Measurements from ENCODE around the gene KCNK10. TPM values are rescaled to one million over a fixed set of nuclear protein-coding genes. Genes with fewer than 3 reads are reported as not detected.
A peak's percentile ranks its signal among the peaks of the same experiment; 100 is the strongest.

Gene KCNK10
- total RNA-seq, 4 donors from 2014 or later, result 0.17 TPM; not detected in 3

GRCh38 chr14:88326352-88327103, 3.5 kb upstream of the KCNK10 start:
- Histone ChIP-seq H3K36me3 (no peaks in the 10 kb centered on the region), H3K27ac (replicated peaks in 1 of 4) (no peak overlapping the region), H3K9me3 (no peaks in the 10 kb centered on the region), H3K4me1 (peaks cover 7 to 32% (median 24%) of the 10 kb centered on the region in 4 donors), H3K4me3 (no peak overlapping the region), H3K27me3 (peaks cover 0 to 70% (median 23%) of the 10 kb centered on the region in 4 donors)
- intact Hi-C loops (cut with DNase I), result no loop called here
- TF ChIP-seq, protein P1, sequence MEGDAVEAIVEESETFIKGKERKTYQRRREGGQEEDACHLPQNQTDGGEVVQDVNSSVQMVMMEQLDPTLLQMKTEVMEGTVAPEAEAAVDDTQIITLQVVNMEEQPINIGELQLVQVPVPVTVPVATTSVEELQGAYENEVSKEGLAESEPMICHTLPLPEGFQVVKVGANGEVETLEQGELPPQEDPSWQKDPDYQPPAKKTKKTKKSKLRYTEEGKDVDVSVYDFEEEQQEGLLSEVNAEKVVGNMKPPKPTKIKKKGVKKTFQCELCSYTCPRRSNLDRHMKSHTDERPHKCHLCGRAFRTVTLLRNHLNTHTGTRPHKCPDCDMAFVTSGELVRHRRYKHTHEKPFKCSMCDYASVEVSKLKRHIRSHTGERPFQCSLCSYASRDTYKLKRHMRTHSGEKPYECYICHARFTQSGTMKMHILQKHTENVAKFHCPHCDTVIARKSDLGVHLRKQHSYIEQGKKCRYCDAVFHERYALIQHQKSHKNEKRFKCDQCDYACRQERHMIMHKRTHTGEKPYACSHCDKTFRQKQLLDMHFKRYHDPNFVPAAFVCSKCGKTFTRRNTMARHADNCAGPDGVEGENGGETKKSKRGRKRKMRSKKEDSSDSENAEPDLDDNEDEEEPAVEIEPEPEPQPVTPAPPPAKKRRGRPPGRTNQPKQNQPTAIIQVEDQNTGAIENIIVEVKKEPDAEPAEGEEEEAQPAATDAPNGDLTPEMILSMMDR (IDR thresholded peaks at IDR 0.05), result no peak
- TF ChIP-seq POLR2A (IDR thresholded peaks at IDR 0.05; ENCODE audit: low read depth), result no peak
- TF ChIP-seq POLR2AphosphoS5 (IDR thresholded peaks at IDR 0.05), result no peak
- TF ChIP-seq EP300 (IDR thresholded peaks at IDR 0.05), result no peak
- peak; percentile 42 for DNase-seq (ENCODE audit: extremely low spot score)
- WGBS, result 2% methylated on average over 20 of the region's 37 CpGs

GRCh38 chr14:88325883-88326282, 2.8 kb upstream of the KCNK10 start:
- H3K27me3 ChIP-seq, result peaks cover 0 to 76% (median 23%) of the 10 kb centered on the region in 4 donors
- TF ChIP-seq, protein P1 (IDR thresholded peaks at IDR 0.05), result no peak
- no peak for TF ChIP-seq EP300 (IDR thresholded peaks at IDR 0.05)
- TF ChIP-seq POLR2AphosphoS5 (IDR thresholded peaks at IDR 0.05), result no peak
- TF ChIP-seq POLR2A (IDR thresholded peaks at IDR 0.05; ENCODE audit: low read depth), result no peak

DNA sequence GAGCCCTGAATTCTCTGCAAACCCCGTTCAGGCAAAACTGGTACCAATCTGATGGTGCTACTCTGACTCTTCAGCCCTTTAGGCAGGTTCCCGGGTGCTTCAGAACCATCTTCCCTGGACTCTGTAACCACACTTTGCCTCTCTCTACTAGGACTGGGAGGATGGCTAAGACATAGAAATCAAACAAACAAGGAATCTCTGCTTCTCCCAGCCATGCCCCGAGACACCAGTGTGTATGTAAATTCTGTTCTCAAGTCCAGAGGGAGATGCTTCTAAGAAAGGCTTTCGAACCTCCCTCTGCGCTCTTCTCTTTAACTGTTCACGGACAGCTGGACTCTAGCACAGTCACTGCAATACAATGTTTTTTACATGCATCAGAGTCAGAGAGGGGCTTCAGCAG, 1.9 kb upstream of the KCNK10 start:
- H3K9me3 ChIP-seq, result no peaks in the 10 kb centered on the region
- no peak overlapping the region for H3K4me3 ChIP-seq
- DNase-seq (ENCODE audit: extremely low spot score), result no peak
- H3K27ac ChIP-seq (replicated peaks in 1 of 4), result no peak overlapping the region
- H3K36me3 ChIP-seq, result no peaks in the 10 kb centered on the region
- 51% methylated on average over 6 of the region's 6 CpGs for WGBS
- TF ChIP-seq POLR2A (IDR thresholded peaks at IDR 0.05; ENCODE audit: low read depth), result no peak
- TF ChIP-seq EP300 (IDR thresholded peaks at IDR 0.05), result no peak
- TF ChIP-seq, protein P1 (IDR thresholded peaks at IDR 0.05), result no peak
- no peak for TF ChIP-seq POLR2AphosphoS5 (IDR thresholded peaks at IDR 0.05)
- H3K27me3 ChIP-seq, result peaks cover 0 to 83% (median 23%) of the 10 kb centered on the region in 4 donors
- peaks cover 7 to 32% (median 24%) of the 10 kb centered on the region in 4 donors for H3K4me1 ChIP-seq
- intact Hi-C loops (cut with DNase I), result no loop called here

More at GRCh38 chr14:88325883-88326282, 2.8 kb upstream of the KCNK10 start:
- peak; percentile 90 for DNase-seq (ENCODE audit: extremely low spot score)
- no peaks in the 10 kb centered on the region for H3K9me3 ChIP-seq
- WGBS, result 14% methylated on average over 5 of the region's 5 CpGs
- H3K4me3 ChIP-seq, result no peak overlapping the region
- H3K27ac ChIP-seq (replicated peaks in 1 of 4), result no peak overlapping the region
- intact Hi-C loops (cut with DNase I), result no loop called here
- no peaks in the 10 kb centered on the region for H3K36me3 ChIP-seq
- peaks cover 7 to 32% (median 24%) of the 10 kb centered on the region in 4 donors for H3K4me1 ChIP-seq

DNA sequence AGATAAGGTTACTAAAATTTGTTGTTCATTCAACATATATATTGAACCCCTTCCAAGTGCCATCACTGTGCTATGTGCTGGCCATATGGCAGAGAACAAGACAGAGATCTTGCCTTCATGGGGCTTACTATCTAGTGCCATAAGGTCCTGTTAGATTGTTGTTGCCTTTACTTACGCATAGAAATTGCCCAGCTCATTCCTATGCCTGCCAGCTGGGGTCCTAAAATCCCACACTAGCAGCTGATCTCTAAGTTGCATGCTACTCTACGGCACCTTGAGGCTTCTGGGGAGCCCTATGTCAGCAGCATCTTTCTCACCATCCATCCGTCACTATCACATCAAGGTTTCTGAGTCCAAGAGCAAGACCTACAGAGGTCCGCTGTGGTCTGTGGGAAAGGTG, 1.4 kb upstream of the KCNK10 start:
- intact Hi-C loops (cut with DNase I), result no loop called here
- Histone ChIP-seq H3K27me3 (peaks cover 0 to 86% (median 23%) of the 10 kb centered on the region in 4 donors), H3K27ac (replicated peaks in 1 of 4) (no peak overlapping the region), H3K36me3 (no peaks in the 10 kb centered on the region), H3K9me3 (no peaks in the 10 kb centered on the region), H3K4me3 (no peak overlapping the region), H3K4me1 (peaks cover 7 to 32% (median 24%) of the 10 kb centered on the region in 4 donors)
- no peak for TF ChIP-seq POLR2AphosphoS5 (IDR thresholded peaks at IDR 0.05)
- TF ChIP-seq POLR2A (IDR thresholded peaks at IDR 0.05; ENCODE audit: low read depth), result no peak
- TF ChIP-seq, protein P1 (IDR thresholded peaks at IDR 0.05), result no peak
- no peak for TF ChIP-seq EP300 (IDR thresholded peaks at IDR 0.05)
- 66% methylated on average over 3 of the region's 4 CpGs for WGBS
- no peak for DNase-seq (ENCODE audit: extremely low spot score)
